SK-N-MC (cell line): Measurements from ENCODE around the gene ARRB2.

Source experiments
- EZH2 ChIP-seq: fragments of 200-600 bp; sonication (generic); IDR thresholded peaks from one replicate; pipeline ENCODE4 v1.6.1; 2017; ENCODE audit warnings: antibody characterized with exemption
- POLR2AphosphoS5 ChIP-seq: IDR thresholded peaks from 2 replicates; pipeline ENCODE4 v1.6.1; 2012; ENCODE audit warnings: mild to moderate bottlenecking, low read depth, low read length, borderline replicate concordance

GRCh38 chr17:4742133-4742532 lies 31.7 kb downstream of the ARRB2 start:
- no peak for TF ChIP-seq EZH2
- TF ChIP-seq POLR2AphosphoS5, result no peak
